Activated CD4-positive, alpha-beta memory T cell treated with anti-CD3 and anti-CD28 coated beads for 36 hours (primary cell): ENCODE measurements around the gene ROR1. TPM values are rescaled to one million over a fixed set of nuclear protein-coding genes. Genes with fewer than 3 reads are reported as not detected.

Experiments
- CTCF ChIA-PET: fragments of 350-600 bp; sonication (Branson Sonifier 250); formaldehyde crosslinking; loops from one replicate; lab custom pipeline; 2021; ENCODE audit warnings: antibody characterized with exemption, inconsistent platforms; lab: Charles Lee
- POLR2A ChIA-PET: fragments of 350-600 bp; sonication (Branson Sonifier 250); formaldehyde crosslinking; loops from one replicate; lab custom pipeline; 2021; ENCODE audit warnings: antibody characterized with exemption; lab: Charles Lee
- DNase-seq: peaks from one replicate; pipeline ENCODE4 v3.0.0-alpha.2; 2020
- H3K27ac Mint-ChIP-seq: one replicate; pipeline ENCODE4 v1.8.0; 2021; ENCODE audit warnings: mixed read lengths
- H3K27me3 Mint-ChIP-seq: one replicate; pipeline ENCODE4 v1.8.0; 2021; ENCODE audit warnings: mixed read lengths
- H3K36me3 Mint-ChIP-seq: one replicate; pipeline ENCODE4 v1.8.0; 2021; ENCODE audit warnings: mixed read lengths
- H3K4me1 Mint-ChIP-seq: one replicate; pipeline ENCODE4 v1.8.0; 2021; ENCODE audit warnings: low read depth, mixed read lengths
- H3K4me3 Mint-ChIP-seq: one replicate; pipeline ENCODE4 v1.8.0; 2021; ENCODE audit warnings: mild to moderate bottlenecking, mixed read lengths
- H3K9me3 Mint-ChIP-seq: one replicate; pipeline ENCODE4 v1.8.0; 2021; ENCODE audit warnings: mixed read lengths
- intact Hi-C: fragments of 100-400 bp; cut with micrococcal nuclease; formaldehyde crosslinking; loops from one replicate; pipeline ENCODE4 v1.15.1; 2023
- total RNA-seq, 2 experiments: library from RNA; stranded (reverse); gene quantifications; one replicate each; pipeline ENCODE4 v1.2.3, GENCODE V29; 2021

The ROR1 gene
- total RNA-seq, 2 experiments from 2014 or later = 0.10 to 0.12 TPM

DNA sequence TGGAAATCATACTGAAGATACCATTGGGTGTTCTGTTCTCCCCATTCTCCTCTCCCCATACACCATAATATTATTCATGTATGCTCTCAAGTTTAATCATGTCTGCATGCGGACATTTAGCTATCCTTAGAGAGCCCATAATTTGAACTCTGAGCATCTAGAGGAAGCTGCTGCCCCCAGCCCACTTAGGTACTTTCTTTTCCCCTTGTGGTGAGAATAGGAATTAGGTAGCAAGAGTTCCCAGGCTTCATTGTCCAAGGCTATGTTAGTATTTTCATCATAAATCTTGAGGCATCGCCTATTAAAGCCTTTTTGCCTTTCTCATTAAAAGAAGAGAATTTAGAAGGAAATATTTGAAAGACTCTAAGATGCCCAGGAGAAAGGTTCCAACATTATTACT, 96.3 kb downstream of the ROR1 start:
- H3K4me3 Mint-ChIP-seq = no peak overlapping the region
- H3K27me3 Mint-ChIP-seq = peaks cover 1% of the 10 kb centered on the region
- ChIA-PET CTCF (no interaction called here), POLR2A (no interaction called here)
- no peaks in the 10 kb centered on the region for H3K9me3 Mint-ChIP-seq
- intact Hi-C loops = no loop called here
- H3K4me1 Mint-ChIP-seq = no peaks in the 10 kb centered on the region
- H3K36me3 Mint-ChIP-seq = no peaks in the 10 kb centered on the region
- DNase-seq = no peak
- no peak overlapping the region for H3K27ac Mint-ChIP-seq

DNA sequence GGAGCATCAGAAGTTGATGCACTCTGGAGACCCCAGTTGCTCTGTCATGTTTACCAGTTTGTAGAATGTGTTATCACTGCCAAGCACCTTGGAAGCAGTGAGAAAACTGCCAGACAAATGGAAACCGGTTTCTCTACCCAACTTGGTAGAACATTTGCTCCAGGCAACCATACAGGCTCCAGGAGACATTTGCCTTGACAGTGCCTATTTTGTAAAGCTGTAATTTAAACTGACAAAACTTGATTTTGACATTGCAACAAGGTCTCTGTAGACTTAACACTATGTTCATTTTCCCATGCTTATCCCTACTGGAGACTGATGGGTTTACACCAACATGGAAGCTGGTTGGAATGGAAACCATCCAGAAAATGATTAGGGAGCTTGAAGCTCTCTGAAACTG, 97.6 kb downstream of the ROR1 start:
- CTCF ChIA-PET = interaction anchor here (0.6 kb wide), 1 partner anchor 179 kb away, joined by 3 read pairs; no protein-coding TSS in a partner anchor
- H3K36me3 Mint-ChIP-seq = no peaks in the 10 kb centered on the region
- no peaks in the 10 kb centered on the region for H3K9me3 Mint-ChIP-seq
- H3K4me3 Mint-ChIP-seq = no peak overlapping the region
- no peak overlapping the region for H3K27ac Mint-ChIP-seq
- POLR2A ChIA-PET = no interaction called here
- no peaks in the 10 kb centered on the region for H3K4me1 Mint-ChIP-seq
- peaks cover 4% of the 10 kb centered on the region for H3K27me3 Mint-ChIP-seq
- intact Hi-C loops = no loop called here
- DNase-seq = no peak

DNA sequence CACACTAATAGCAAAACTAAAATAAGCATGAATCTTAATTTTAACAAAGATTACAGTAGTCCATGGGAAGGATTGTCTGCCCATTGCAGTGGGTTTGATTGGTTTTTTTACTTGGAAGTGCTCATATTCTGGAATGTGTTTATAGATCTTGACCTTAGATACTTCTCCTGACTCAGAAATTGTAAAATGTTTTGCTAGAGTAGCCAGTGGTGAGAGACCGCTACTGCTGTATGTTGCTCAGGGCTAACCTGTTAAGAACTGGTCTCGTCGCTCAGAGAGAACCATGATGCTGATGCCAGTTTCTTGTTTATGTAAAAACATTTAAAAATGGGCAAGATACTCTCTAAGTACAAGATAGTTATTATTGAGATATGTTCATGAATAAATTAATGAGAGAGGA, 99.9 kb downstream of the ROR1 start:
- intact Hi-C loops = no loop called here
- no peak for DNase-seq
- Mint-ChIP-seq H3K27ac (no peak overlapping the region), H3K4me1 (no peaks in the 10 kb centered on the region), H3K36me3 (no peaks in the 10 kb centered on the region), H3K4me3 (no peak overlapping the region), H3K9me3 (no peaks in the 10 kb centered on the region), H3K27me3 (peaks cover 4% of the 10 kb centered on the region)
- ChIA-PET CTCF (no interaction called here), POLR2A (no interaction called here)

DNA sequence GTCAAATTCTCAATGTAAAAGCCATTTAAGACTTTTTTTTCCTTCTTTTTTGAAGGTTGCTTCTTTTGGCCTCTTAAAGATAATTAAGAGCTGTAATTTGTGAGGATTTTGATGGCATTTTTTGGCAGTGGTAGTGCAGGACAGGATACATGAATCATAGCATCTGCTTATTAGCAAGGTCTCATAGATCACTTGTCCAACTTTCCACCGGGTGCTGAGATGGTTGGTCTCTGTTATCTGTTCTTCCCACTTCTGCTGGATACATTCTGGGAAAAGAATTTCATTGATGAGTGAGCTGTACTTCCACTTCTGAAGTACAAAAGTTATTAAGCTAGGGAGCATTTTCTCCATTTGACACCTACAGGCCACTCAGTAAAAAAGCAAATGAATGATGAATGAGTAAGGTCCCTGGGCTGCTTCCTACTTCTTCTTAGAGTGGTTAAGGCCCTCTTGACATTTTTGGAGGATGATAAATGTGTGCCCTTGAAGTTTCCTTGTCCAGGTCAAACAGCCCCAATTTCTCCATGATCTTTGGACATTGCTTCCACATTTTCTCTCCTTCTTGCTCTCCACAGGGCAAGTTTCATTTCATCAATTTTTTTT, 100.6 kb downstream of the ROR1 start:
- Mint-ChIP-seq H3K4me1 (no peaks in the 10 kb centered on the region), H3K27ac (no peak overlapping the region), H3K36me3 (no peaks in the 10 kb centered on the region), H3K27me3 (peaks cover 6% of the 10 kb centered on the region), H3K4me3 (no peak overlapping the region), H3K9me3 (no peaks in the 10 kb centered on the region)
- ChIA-PET POLR2A (no interaction called here), CTCF (no interaction called here)
- DNase-seq = no peak
- intact Hi-C loops = no loop called here

DNA sequence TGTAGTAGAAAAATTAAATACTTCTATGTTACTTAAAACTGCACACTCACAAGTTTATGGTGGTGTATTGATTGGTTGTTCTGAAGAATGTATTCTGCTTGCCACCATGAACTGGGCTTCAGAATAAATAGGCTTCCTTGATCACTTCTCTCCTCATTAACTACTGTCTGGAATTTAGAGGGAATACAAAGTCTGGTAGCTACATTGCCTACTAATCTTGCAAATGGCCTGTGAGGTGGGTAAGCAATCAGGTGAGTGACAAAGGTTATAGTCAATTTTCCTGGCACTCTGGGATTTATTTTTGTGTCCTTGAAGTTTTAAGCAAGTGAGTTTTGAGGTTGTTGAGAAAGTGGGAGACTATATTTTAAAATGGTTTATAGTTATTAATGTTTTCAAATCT, 101.8 kb downstream of the ROR1 start:
- Mint-ChIP-seq H3K36me3 (no peaks in the 10 kb centered on the region), H3K9me3 (no peaks in the 10 kb centered on the region), H3K27ac (no peak overlapping the region), H3K4me3 (no peak overlapping the region), H3K27me3 (peaks cover 5% of the 10 kb centered on the region), H3K4me1 (no peaks in the 10 kb centered on the region)
- CTCF ChIA-PET = no interaction called here
- DNase-seq = no peak
- POLR2A ChIA-PET = no interaction called here
- intact Hi-C loops = no loop called here

DNA sequence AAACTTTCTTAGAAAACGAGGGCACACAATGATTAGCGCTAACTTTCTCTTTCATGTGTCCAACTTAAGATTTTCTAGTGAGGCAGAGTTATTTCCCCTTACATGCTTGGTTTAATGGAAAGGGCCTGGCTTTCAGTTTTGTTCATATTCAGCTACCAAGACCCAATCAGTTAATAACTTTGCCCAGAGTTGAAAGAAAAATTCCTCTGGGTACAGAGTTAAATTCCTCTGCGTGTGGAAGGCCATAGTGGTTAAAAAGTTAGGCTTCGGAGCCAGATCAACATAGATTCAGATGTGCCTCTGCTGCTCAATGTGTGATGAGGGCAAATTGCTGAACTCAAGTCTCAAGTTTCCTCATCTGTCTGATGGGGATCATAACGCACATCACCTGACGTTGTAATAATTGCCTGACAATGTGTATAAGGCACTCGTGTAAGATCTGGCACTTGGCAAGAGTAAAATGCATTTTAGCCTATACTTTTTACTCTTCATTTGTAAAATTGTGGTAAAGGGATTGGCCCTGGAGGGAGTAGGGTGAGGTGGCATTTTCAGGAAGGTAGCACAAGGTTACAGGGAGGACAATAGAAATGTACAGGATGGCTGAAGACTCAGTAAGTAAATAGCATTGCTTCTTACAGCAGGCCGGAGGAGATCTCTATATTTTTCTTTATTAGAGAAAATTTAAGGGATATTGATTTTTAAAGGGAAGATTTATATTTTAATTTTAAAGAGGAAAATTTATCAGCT, 103.4 kb downstream of the ROR1 start:
- peaks cover 5% of the 10 kb centered on the region for H3K27me3 Mint-ChIP-seq
- H3K36me3 Mint-ChIP-seq = no peaks in the 10 kb centered on the region
- ChIA-PET POLR2A (no interaction called here), CTCF (no interaction called here)
- no peak for DNase-seq
- no peaks in the 10 kb centered on the region for H3K9me3 Mint-ChIP-seq
- H3K27ac Mint-ChIP-seq = no peak overlapping the region
- H3K4me3 Mint-ChIP-seq = no peak overlapping the region
- no peaks in the 10 kb centered on the region for H3K4me1 Mint-ChIP-seq
- intact Hi-C loops = no loop called here

- DNase-seq = no peak
- H3K27me3 Mint-ChIP-seq = peaks cover 5% of the 10 kb centered on the region
- no peaks in the 10 kb centered on the region for H3K4me1 Mint-ChIP-seq
- H3K4me3 Mint-ChIP-seq = no peak overlapping the region
- H3K27ac Mint-ChIP-seq = no peak overlapping the region
- CTCF ChIA-PET = no interaction called here
- no peaks in the 10 kb centered on the region for H3K9me3 Mint-ChIP-seq
- intact Hi-C loops = no loop called here
- no peaks in the 10 kb centered on the region for H3K36me3 Mint-ChIP-seq
- POLR2A ChIA-PET = no interaction called here
These were observed 104.0 kb downstream of the ROR1 start for GRCh38 chr1:63877816-63878215.

GRCh38 chr1:63878932-63879331, 105.1 kb downstream of the ROR1 start:
- Mint-ChIP-seq H3K4me3 (no peak overlapping the region), H3K36me3 (no peaks in the 10 kb centered on the region), H3K27ac (no peak overlapping the region), H3K4me1 (no peaks in the 10 kb centered on the region), H3K9me3 (no peaks in the 10 kb centered on the region), H3K27me3 (peaks cover 5% of the 10 kb centered on the region)
- intact Hi-C loops = no loop called here
- ChIA-PET CTCF (no interaction called here), POLR2A (no interaction called here)
- no peak for DNase-seq

GRCh38 chr1:63880958-63881576, 107.2 kb downstream of the ROR1 start:
- POLR2A ChIA-PET = no interaction called here
- H3K4me1 Mint-ChIP-seq = no peaks in the 10 kb centered on the region
- CTCF ChIA-PET = no interaction called here
- intact Hi-C loops = no loop called here
- H3K27ac Mint-ChIP-seq = no peak overlapping the region
- no peak for DNase-seq
- no peaks in the 10 kb centered on the region for H3K9me3 Mint-ChIP-seq
- H3K27me3 Mint-ChIP-seq = peaks cover 3% of the 10 kb centered on the region
- H3K36me3 Mint-ChIP-seq = no peaks in the 10 kb centered on the region
- no peak overlapping the region for H3K4me3 Mint-ChIP-seq

DNA sequence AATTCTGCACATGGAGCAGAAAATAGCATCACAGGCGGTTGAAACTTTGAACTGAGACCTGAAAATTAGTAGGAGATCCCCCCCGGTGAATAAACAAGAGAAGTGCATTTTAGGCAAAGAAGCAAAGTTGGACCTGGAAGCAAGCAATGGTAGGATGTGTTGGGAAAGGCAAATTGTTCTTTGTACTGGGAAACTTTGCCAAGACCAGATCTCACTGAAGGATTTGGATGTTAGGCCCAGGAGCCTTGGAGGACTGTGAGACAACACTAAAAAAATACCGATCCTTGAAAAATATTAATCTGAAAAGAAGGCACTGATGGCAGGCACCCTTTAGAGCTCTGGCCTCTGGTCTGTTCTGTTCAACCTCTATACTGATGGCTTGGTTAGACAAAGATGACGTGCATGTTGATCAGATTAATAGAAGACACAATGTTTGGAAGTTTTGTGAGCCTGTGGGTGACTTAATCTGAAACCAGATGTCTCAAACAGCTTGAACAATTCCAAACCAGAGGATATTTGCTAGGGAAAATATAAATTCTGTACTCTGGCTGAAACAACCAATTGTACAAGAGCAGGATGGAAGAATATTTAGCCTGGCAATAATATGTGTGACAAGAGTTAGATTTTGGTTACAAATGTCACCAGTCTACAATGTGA, 108.4 kb downstream of the ROR1 start:
- Mint-ChIP-seq H3K27me3 (peaks cover 1% of the 10 kb centered on the region), H3K9me3 (no peaks in the 10 kb centered on the region), H3K36me3 (no peaks in the 10 kb centered on the region), H3K4me1 (no peaks in the 10 kb centered on the region), H3K4me3 (no peak overlapping the region), H3K27ac (no peak overlapping the region)
- DNase-seq = no peak
- intact Hi-C loops = no loop called here
- POLR2A ChIA-PET = no interaction called here
- CTCF ChIA-PET = no interaction called here

DNA sequence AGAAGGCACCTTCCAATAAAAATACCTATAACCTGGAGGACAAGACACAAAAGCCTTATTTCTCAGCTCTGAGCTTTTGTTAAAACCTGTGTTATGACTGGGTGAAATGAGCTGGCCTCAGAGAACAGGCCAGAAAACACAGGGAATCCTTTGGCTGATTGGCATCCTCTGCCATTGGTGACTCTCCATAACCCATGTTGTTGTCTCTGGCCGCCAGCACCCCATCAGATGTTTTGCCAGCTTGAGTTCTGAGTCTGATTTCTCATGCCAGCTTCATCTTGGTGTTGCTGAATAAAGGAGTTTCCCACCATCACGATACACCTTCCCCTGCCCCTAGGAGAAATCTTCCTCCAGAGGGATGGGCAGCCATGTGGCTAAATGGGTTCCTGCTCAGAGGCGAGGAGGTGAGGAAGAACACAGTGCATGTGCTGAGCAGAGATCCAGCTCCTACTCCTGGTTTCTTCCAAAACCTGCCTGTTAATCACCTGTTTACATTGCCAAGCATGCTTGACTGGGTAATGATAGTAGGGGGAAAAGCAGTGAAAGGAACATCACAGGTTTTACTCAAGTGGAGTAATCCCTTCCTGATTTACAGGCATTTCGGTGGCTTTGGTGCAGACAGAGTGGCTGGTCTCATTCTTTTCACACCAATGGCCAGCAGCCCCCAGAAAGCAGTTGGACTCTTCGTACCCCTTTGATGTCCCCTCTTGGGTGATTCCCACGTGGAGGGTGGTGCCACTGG, 109.8 kb downstream of the ROR1 start:
- Mint-ChIP-seq H3K4me1 (no peaks in the 10 kb centered on the region), H3K27me3 (peaks cover 1% of the 10 kb centered on the region), H3K4me3 (no peak overlapping the region), H3K27ac (no peak overlapping the region), H3K9me3 (no peaks in the 10 kb centered on the region), H3K36me3 (no peaks in the 10 kb centered on the region)
- intact Hi-C loops = no loop called here
- CTCF ChIA-PET = no interaction called here
- POLR2A ChIA-PET = no interaction called here
- no peak for DNase-seq

- Mint-ChIP-seq H3K4me1 (no peaks in the 10 kb centered on the region), H3K9me3 (no peaks in the 10 kb centered on the region), H3K36me3 (no peaks in the 10 kb centered on the region), H3K27ac (no peak overlapping the region), H3K4me3 (no peak overlapping the region), H3K27me3 (no peaks in the 10 kb centered on the region)
- ChIA-PET POLR2A (no interaction called here), CTCF (no interaction called here)
- intact Hi-C loops = no loop called here
- no peak for DNase-seq
These were observed 110.7 kb downstream of the ROR1 start for GRCh38 chr1:63884486-63884885.
